Measurements from ENCODE around the gene CEP57.

DNA sequence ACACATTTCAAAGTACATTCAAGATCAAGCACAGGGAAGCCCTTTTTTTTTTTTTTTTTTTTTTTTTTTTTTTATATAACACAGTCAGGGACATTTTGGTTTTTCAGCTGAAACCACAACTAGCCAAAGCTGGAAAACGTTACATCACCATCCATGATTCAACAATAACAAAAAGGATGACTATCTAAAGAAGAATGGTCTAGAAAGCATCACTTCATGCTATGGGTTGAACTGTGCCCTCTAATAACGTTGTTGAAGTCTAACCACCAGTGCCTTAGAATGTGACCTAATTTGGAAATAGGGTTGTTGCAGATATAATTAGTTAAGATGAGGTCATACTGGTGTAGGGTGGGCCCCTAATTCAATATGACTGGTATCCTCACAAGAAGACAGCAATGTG lies 87.0 kb downstream of the CEP57 start:
- no peak for TF ChIP-seq EZH2 (IDR thresholded peaks at IDR 0.05; ENCODE audit: low read length, missing control alignments)
- TF ChIP-seq CTCF (conservative IDR thresholded peaks at IDR 0.05 in 1 of 2, IDR thresholded peaks at IDR 0.05 in 1 of 2; ENCODE audit: low read depth in 1 of 2, low read length in 2 of 2), result no peak

All from fibroblast of lung (primary cell).